ENCODE results near the gene TEX48.

Gene TEX48

GRCh38 chr9:114681594-114682332, at the start of gene TEX48:
TEX48 (minus strand) TSS chr9:114682192; CDS start chr9:114671723, 10,469 bp downstream.
- peak; percentile 33 for DNase-seq (ENCODE audit: low read depth)

- no peak for DNase-seq (ENCODE audit: low read depth)
Measured at GRCh38 chr9:114731701-114732100, 49.7 kb upstream of the TEX48 start.

DNA sequence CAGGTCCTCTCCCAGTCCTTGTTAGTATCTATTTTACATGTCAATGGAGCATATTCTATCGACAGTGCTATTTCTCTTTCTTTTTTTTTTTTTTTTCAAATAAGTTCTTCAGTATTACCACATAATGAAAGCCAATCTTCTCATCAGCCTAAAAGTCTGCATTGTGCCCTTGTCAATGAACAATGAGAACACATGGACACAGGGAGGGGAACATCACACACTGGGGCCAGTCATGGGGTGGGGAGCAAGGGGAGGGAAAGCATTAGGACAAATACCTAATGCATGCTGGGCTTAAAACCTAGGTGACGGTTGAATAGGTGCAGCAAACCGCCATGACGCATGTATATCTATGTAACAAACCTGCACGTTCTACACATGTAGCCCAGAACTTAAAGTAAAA, 47.7 kb upstream of the TEX48 start:
- no peak for DNase-seq (ENCODE audit: low read depth)

DNA sequence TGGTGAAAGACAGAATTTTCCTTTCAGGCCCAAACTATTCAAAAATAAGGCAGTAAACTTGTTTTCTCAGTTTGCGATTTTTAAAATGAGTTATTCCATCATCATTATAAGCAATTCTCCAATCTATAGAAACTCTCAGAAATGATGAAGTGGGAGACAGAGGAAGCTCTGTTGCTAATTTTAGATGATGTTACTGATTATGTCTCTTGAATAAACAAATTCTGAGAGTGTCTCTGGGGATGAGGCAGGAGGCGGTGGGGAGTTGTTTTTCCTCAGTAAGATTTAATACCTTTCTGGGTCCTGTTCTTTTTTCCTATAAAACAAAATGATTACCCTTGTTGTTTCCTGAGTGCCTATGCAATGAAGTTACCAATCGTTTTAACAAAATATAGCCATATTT, 43.9 kb upstream of the TEX48 start:
- DNase-seq (ENCODE audit: low read depth): no peak

DNA sequence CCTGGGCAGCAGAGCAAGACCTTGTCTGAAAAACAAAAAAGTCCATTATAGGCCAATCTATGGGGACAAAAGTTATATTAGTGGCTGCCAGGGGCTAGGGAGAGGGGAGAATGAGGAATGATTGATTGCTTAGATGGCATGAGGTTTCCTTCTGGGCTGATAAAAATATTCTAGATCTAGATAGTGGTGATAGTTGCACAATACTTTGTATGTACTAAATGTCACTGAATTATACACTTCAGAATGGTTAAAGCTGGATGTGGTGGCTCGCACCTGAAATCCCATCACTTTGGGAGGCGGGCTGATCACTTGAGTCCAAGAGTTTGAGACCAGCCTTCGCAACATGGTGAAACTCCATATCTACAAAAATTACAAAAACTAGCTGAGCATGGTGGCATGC, 42.8 kb upstream of the TEX48 start:
- DNase-seq (ENCODE audit: low read depth): no peak

DNA sequence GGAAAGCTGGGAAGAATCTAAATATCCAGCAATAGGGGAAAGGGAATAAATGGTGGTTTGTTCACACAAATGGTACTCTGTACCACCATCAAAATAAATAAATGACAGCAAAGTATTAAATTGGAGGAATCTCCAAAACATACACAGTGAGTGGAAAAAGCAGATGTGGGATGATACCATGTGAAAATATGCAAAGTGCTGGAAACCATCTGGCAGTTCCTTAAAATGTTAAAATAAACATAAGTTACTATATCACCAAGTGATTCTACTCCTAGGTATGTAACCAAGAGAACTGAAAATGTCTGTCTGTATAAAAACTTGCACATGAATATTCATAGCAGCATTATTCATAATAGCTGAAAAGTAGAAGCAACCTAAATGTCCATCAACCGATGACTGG, 41.9 kb upstream of the TEX48 start:
- DNase-seq (ENCODE audit: low read depth): no peak

DNA sequence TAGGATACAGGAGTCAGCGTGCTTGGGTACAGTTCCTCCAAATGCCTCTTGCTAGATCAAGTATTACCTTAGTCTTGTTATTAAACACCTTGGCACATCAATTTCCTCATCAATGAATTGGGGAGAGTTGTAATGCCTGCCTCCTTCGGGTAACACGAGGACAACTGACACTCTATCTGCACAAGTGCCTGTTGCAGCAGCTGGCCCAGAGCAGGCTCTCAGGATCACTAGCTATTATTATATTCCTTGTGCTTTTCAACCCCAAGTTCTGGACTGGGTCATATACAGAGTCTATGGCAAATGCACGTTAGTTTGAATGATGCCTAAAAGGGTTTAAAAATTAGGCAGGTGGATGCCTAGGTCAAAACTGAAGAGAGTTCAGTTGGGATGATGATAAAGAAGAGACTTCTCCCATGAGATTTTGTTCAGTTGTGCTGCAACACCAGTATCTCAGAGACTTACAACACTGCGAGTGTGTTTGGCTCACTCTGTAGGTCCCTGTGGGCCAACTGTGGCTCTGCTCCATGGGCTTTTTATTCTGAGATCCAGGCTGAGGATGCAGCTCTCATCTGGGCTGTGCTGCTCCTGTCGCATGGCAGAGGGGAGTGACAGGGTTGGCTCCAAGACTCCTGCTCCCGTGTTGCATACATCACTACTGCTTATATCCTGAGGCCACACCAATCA, 41.1 kb upstream of the TEX48 start:
- no peak for DNase-seq (ENCODE audit: low read depth)

- DNase-seq (ENCODE audit: low read depth): no peak
Measured at GRCh38 chr9:114722081-114722621, 40.2 kb upstream of the TEX48 start.

- no peak for DNase-seq (ENCODE audit: low read depth)
Measured at GRCh38 chr9:114721491-114722079, 39.6 kb upstream of the TEX48 start.

- DNase-seq (ENCODE audit: low read depth): no peak
Measured at GRCh38 chr9:114720086-114720676, 38.2 kb upstream of the TEX48 start.

- no peak for DNase-seq (ENCODE audit: low read depth)
Measured at GRCh38 chr9:114719290-114719689, 37.3 kb upstream of the TEX48 start.

DNA sequence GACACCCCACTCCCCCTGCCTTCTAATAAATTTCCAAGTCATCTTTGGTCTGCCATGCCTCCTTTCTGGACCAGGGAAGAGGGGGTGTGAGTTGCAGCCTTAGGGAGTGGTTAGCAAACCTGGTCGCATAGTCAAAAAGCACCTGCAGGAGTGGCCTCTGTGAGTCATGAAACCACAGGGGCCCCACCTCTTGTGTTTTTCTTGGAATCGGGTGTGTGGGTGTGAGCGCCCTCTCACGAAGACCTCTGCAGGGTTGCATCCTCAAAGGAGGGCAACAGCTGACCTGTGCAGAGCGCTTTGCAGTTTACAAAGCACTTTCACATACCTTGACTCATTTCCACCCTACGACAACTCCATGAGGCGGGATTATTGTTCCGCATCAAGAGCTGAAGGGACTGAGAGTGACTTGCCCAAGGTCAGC, 36.8 kb upstream of the TEX48 start:
- DNase-seq (ENCODE audit: low read depth): peak; percentile 46

DNA sequence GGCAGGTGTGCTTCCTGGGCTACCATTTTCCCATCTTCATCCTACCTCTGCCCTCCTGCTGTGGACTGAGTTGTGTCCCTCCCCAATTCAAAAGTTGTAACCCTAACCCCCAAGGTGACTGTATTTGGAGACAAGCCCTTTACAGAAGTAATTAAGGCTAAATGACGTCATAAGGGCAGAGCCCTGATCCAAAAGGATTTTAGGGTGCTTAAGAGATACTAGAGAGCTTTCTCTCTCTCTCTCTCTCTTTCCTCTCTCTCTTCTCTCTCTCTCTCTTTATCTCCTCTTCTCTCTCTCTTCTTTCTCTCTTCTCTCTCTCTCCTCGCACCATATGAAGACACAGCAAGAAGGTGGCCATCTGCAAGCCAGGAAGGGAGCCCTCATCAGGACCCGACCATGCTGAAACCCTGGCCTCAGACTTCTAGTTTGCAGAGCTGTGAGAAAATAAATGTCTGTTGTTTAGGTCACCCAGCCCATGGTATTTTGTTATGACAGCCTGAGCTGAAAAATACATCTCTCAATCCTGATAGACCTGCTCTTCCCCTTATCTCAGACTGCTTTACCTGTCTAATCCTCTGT, 36.0 kb upstream of the TEX48 start:
- no peak for DNase-seq (ENCODE audit: low read depth)

DNA sequence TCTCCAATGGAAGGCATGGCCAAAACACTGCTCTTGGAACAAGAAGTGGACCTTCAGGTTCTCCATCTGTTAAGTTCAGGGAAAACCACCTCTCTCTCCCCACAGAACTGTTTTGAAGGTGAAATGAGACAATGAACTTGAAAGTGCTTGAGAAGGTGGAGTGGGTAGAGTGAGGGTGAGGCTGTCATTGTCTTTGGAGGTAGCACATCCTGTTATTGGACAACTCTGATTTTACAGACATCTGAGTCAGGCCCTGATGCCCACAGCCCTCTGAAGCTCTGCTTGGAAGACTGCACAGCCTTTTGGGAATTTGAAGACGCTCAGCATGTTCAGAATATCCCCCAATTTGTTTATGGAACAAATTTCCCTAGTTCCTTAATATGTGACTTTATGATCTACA, 27.6 kb upstream of the TEX48 start:
- no peak for DNase-seq (ENCODE audit: low read depth)

- DNase-seq (ENCODE audit: low read depth): no peak
Measured at GRCh38 chr9:114706711-114707110, 24.7 kb upstream of the TEX48 start.

- DNase-seq (ENCODE audit: low read depth): no peak
Measured at GRCh38 chr9:114701988-114702387, 20.0 kb upstream of the TEX48 start.

DNA sequence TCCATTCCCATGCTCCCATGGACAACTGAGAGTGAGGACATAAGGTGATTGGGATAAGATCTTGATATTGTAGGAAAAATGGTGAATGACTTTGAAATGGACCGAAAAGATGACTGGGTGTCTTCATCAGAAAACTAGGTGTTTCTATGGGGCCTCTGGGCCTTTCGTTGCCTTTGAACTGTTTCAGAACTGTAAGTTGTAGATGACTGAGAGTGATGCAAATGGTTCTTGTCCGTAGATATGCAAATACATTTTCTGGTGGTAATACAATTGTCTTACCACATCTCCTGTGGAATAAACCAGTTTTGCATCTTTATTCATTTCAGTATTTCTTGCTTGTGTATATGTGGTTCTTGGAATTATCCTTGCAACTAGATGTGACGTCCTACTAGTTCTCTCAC, 16.0 kb upstream of the TEX48 start:
- DNase-seq (ENCODE audit: low read depth): no peak

DNA sequence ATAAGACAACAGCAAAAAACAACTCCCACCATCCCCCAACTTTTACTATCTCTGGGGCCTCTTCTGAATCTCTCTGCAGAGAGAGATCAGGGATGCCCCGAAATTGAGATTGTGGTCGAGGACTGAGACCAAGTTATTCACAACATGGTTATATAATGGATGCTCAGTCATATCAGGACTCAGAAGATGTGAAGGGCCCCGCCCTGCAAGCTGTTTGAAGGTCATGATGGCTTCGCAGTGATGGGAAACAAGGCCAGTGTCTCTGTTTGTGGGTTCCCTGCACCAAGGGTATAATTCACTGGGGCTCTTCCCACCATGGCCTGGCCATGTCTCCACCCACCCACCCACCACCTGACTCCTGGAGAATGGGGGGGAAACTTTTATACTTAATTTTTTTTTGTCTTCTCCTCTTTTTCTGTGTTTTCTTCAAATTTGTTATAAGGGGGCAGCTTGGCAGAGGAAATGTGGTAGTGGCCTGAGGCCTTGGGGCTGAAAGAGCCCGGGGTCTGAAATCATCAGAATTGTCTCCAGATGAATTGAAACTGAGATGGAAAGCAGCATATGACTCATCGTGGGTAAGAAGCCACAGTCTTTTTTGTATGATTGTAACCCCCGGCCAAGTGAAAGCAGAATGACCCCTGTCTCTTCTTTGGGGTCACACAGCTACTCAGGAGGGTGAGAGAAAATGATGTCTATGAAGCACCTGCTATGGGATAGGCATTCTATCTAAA, 15.0 kb upstream of the TEX48 start:
- no peak for DNase-seq (ENCODE audit: low read depth)

DNA sequence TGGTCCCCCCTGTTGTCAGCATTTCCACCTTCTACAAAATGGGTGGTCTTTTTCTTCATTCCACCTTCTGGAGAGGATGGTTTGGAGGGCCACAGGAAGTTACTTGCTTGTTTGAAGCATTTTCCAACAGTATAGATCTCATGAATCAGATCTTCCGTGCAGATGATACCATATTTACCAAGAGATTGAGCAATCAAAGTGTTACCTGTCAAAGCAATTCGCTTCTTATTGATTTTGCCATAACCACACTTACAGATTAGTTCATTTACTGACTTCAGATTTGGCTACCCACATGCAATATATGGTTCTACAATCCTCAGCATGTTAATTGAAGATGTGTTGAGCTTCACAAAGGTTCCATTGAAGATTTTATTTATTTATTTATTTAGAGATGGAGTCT, 14.0 kb upstream of the TEX48 start:
- DNase-seq (ENCODE audit: low read depth): no peak

GRCh38 chr9:114694719-114695269, 12.8 kb upstream of the TEX48 start:
- DNase-seq (ENCODE audit: low read depth): no peak

GRCh38 chr9:114694146-114694545, 12.2 kb upstream of the TEX48 start:
- no peak for DNase-seq (ENCODE audit: low read depth)

All from stimulated activated CD8-positive, alpha-beta memory T cell treated with anti-CD3 and anti-CD28 coated beads, Interleukin-15, amount 100 ng/mL, for 24 hours (primary cell).